HUDEP-2 (cell line): ENCODE results near the gene TMEM117.

Source experiments
- DNase-seq, 76 experiments: peaks; one replicate each; lab custom pipeline; 2025; ENCODE audit not compliant: unreplicated experiment in 76 of 76; lab: John Stamatoyannopoulos, UW

The TMEM117 gene

DNA sequence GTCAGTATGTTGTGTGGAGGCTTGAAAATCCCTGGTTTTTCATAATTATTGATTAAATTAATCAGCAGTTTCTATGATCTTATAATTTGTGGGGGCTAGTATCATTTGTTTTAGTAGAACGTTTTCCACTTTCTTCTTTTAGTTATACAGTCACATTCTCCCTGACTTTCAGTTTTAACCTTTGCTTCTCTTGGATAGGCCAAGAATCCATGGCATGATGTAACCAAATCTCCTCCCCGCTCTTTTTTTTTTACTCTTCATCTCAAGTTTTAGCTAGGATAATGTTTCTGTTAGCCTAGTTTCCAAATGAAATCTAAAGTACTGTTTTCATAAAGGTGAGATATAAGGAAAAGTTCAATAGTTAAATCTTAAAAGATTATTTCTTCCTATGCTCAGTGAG, 106.5 kb downstream of the TMEM117 start:
- DNase-seq, result no peak

DNA sequence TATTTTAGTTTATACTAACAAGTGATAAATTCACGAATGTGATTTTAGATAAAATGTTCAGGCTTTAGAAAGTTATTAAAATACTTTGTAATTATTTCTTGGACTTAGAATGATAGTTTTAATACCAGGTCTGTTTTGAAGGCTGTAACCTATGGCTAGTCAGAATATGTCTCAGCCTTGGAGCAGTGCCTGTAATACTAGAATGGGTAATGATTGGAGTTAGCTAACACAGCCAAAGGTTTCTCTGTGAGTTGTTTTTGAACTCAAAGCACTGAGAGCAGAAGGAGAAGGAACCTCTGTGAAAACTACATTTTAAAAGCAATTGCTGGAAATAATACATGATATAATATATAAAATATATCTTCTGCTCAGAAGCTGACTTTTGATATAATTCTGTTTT, 110.1 kb downstream of the TMEM117 start:
- no peak for DNase-seq

DNA sequence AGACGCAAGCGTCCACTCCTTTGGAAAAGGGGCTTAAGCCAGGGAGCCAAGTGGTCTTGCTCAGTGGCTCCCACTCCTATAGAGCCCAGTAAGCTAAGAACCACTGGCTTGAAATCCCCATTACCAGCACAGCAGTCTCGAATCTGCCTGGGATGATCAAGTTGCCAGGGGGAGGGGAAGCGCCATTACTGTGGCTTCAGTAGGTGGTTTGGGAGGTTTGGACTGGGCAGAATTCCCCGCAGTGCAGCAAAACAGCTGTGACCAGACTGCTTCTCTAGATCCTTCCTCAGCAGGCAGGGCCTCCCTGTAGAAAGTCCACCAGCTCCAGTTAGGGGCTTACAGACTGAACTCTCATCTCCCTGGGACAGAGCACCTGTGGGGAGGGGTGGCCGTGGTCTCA, 115.4 kb downstream of the TMEM117 start:
- DNase-seq, result no peak

DNA sequence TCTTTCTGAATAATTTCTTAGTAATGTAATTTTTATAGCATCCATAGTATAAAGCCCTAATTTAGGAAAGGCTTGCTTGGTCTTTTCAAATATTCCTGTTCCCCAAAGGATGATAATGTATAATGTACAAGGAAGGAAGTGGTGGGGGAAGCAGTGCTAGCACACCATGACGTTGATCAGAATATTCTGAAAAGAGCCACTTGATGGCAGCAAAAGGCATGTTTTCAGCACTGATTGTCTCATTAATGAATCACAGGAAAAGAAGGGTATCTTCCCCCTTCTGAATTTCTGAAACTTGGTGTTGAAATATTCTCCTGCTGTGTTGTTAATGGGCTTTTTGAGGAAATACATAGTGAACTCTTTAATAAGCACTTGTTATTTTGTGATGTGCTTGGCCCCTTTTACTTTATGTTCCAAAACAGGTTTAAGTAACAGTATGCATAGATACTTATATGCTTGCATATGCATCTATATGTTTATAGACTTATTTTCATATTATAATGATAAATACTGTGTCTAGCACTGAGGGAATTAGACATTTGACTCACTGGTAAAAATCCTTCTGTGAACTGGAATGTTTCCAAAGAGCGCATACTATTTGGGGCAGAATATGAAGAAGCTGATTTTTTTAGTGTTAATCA, 122.0 kb downstream of the TMEM117 start:
- peak in 11 of 76 experiments; percentile 1 to 39 (median 11) for DNase-seq

DNA sequence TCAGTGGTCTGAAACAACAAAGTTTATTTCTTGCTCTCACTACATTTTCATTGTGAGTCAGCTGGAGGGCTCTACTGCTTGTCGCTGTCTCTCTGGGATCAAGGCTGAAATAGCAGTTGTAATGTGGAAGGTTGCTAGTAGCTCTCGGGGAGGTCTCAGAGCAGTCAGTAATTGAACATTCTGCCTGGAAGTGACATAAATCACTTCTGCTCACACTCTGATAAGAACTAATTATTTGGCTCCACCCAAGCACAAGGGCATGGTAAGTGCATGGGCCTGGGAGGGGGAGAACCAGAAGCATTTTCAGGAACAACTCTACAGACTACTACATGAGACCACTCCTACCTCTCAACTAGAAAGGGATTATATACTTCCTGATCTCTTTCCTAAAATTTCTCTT, 128.2 kb downstream of the TMEM117 start:
- DNase-seq, result no peak

DNA sequence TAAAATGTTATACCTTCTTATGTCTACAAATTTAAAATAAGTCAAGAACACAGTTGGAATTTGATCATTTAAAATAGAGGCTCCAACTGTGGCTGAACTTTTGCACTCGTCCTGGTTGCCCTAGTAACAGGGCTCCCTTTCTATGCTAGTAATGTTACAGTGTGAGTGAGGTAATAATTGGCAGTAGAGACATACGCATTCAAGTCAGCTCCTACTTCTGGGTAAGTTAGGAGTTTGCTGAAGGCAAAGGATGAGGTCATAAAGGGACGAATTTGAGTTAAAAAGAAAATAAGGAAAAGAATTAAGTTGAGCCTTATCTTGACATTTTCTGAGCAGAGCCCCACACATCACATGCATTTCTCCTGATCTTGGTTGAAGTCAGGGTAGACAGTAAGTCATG, 129.1 kb downstream of the TMEM117 start:
- no peak for DNase-seq

DNA sequence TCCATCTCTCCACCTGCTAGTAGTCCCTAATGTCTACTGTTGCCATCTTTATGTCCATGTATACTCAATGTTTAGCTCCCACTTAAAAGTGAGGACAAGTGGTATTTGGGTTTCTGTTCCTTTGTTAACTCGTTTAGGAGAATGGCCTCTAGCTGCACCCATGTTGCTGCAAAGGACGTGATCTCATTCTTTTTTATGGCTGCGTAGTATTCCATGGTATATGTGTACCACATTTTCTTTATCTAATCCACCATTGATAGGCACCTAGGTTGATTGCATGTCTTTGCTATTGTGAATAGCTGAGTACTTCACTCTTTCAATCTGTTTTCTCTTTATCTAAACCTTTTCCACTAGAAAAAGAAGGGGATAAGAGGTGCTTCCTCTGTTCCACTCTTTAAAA, 130.0 kb downstream of the TMEM117 start:
- DNase-seq, result no peak

DNA sequence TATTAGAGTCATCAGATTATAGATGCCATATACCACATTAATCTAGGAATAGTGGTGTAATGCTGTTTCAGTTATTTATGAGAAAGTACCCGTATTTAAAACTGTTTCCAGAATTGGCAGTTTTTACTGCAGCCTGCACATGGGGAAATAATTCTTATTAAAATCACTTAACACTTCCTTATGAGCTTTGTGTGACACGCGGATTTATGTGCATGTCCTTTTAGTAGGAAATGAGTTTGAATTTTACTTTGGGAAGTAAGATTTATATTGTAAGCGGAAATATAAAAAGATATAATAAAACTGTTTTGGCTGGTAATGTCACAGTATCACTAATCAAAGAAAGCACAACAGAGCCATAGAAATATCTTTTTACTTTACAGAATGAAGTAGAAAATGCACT, 132.9 kb downstream of the TMEM117 start:
- no peak for DNase-seq

DNA sequence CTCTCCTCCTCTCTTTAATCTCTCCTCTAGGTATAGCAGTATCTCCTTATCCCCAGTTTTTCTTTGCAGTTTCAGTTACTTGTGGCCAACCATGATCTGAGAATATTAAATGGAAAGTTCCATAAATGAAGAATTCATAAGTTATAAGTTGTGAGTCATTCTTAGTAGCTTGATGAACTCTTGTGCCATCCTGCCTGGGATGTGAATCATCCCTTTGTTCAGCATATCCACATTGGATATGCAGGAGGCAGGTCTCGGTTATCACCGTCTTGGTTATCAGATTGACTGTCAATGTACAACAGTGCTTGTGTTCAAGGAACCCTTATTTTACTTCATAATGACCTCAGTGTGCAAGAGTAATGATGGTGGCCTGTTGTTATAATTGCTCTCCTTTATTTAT, 134.0 kb downstream of the TMEM117 start:
- no peak for DNase-seq

DNA sequence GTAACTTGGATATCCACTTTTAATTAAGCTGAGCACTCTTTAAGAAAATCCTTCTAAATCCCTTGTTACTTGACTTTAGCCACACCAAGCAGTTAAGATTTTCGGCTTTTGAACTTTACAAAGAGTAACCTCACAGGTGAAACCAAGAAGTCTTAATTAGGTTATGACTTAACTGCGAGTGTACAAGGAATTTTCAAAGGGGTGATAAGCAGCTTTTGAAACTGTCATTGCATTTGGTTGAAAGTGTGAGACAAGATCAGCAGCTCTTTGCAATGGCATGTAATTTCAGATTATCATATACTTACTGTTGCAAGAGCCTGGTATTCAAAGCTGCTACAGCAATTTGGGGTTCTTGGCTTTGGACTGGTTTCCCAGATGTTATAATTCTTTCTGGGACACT, 137.5 kb downstream of the TMEM117 start:
- no peak for DNase-seq

DNA sequence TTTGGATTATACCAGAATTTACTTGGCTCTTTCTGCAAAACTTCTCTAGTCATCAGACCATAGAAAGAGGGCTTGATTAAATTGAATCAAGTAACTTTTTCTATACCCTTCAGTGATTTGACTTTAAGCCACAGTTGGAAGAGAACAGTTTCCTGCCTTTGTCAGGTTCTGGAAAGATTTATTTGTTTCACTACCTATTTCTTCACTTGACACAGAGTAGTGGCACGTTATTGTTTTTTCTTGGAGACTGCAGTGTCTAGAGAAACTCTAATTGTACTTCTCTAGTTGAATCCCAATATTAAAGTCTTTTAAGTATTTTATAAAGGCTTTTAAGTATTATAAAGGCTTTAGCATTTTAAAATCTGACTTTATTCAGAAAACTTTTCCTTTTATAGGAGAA, 138.1 kb downstream of the TMEM117 start:
- no peak for DNase-seq

- DNase-seq, result no peak
These were observed 140.1 kb downstream of the TMEM117 start for GRCh38 chr12:43976027-43976426.

DNA sequence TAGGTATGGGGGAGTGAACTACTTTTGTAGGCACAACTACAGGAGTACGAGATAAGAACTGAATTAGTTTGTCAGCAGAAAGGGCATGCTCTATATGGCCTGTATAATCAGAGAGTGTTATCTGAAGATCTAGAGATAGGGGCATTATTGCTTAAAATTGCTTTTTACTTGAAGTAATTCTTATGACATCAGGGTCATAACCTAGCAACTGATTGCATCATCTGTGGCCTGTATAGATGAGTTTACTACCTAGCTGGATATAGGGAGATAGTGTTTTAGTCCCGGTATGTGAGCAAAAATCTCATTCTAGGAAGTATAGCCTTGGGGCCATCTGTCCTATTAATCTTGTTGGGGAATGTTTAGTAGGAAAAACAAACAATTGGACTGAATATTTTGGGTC, 142.7 kb downstream of the TMEM117 start:
- no peak for DNase-seq

- DNase-seq, result no peak
These were observed 143.6 kb downstream of the TMEM117 start for GRCh38 chr12:43979450-43979849.

DNA sequence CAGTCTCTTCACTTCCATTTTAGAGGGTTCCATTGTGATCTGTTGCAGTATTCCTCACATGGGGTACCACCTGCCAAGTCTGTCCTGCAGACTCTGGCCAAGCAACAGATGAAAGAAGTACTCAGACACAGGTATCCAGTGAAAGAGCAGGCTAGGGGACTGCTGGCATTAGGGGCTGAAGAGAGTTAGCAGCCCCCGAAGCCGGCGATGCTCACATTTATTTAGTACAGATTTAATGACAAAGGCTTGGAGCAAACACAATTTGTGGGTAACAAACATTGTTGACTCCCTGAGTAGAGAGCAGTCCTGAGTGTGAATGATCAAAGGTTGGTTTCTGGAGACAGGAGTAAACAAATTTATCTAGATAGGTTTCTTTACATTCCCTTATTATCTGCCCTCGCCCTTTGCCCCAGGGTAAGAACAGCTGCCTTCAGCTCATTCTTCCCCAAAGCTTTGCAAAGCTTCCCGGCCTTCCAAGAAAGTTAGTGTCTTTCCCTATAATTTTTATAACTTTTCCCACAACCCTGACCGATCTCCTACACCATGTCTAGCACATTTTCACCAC, 144.8 kb downstream of the TMEM117 start:
- DNase-seq, result no peak

GRCh38 chr12:43981726-43982125, 145.8 kb downstream of the TMEM117 start:
- no peak for DNase-seq

GRCh38 chr12:43982544-43982943, 146.7 kb downstream of the TMEM117 start:
- DNase-seq, result no peak

DNA sequence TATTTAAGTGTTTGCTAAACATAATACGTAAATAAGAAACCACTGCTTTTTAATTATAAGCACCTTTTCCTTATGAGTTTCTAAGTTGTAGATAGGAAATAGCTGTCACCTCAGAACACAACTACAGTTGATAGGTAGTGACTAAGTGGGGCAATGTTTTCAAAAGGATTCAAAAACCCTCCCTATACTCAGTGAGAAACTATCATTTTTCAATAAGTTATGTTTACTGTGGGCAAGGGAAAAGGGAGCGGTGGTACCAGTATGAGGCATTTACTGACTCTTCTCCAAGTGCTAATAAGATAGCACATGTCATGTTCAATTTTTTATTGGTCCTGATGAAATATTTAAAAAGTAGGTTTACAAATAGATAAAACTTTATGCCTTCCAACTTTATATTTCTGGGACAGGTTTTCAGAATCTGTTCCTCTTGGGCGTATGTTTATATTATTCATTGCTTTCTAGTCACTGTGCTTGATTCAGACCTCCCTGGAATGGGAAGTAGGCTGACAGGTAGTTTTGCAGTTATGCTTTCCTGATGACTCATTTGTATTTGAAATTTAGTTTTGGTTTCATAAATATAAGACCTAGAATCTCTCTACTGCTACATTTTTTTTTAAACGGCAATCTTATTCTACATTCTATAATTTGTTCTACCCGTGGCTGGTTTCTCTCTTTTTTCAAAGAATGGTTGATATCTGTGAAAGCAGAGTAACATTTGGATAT, 153.1 kb downstream of the TMEM117 start:
- no peak for DNase-seq

GRCh38 chr12:43992856-43993255, 157.0 kb downstream of the TMEM117 start:
- no peak for DNase-seq

GRCh38 chr12:44000309-44000952, 164.6 kb downstream of the TMEM117 start:
- DNase-seq, result peak in 47 of 76 experiments; percentile 3 to 69 (median 28)

- DNase-seq, result no peak
These were observed 166.7 kb downstream of the TMEM117 start for GRCh38 chr12:44002607-44003006.

DNA sequence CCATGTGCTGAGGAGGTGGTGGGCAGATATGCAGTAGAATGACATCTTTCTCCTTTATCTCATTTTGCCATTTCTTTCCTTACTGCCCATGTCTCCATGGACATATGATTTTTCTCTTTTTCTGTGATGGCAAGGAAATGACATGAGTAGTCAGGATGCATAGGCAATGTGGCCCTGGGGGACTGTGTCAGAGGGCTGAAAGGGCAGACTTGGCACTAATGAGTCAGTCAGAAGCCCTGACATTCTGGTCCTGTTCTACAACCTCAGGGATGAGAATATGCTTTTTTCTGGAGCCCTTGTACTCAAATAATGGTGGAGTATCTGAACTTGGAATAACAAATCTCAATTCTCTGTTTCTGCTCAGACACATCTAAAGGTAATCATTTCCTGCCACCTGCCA, 167.8 kb downstream of the TMEM117 start:
- no peak for DNase-seq
